ENCODE results near the gene PRKAG2.

PRKAG2 gene

DNA sequence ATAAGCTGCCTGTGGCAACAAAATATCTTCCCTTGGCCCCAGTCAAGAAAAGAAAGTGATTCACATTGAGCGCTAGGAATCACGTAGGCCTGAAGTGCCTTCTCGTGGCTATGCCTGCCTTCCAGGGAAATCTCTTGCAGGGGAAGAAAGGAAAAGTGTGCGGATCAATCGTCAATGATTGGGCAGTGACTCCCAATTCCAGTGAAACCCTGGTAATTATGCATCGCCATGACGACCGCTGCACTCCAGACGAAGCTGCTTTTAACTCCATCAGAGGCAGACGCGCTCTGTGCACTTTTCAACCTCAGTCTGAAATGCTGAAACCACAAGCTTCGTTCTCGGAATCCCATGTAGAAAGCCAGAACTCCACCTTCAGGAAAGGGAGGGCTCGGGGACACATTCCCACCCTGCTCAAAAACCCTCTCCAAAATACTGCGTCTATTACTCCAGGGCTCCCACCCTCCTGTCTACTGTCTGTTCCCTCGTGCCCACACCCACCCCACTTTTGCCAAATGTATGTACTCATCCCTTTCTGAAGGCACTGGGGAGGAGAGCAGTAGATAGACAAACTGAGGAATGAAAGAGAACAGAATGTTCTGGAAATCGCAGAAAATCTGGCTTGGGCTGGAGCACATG lies 24.2 kb upstream of the PRKAG2 start:
- no peak for FAIRE-seq
- no peak for DNase-seq (ENCODE audit: low spot score)

DNA sequence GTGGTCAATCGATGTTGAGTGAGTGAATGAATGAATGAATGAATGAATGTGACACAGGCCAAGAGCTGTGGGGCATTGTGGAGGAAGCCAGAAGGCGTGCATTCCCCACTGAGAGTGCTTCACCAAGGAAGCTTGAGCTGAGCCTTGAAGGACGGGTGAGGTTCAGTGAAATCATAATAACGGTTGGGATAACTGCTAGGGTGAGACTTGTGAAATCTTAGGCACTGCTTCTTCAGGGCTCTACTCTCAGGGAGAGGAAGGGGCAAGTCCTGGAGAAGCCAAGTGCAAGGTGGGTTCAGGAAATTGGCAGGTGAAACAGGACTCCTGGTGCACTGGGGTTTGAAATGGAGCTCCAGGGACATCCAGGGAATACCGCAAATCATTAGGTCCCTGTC lies 23.7 kb upstream of the PRKAG2 start:
- FAIRE-seq: no peak

DNA sequence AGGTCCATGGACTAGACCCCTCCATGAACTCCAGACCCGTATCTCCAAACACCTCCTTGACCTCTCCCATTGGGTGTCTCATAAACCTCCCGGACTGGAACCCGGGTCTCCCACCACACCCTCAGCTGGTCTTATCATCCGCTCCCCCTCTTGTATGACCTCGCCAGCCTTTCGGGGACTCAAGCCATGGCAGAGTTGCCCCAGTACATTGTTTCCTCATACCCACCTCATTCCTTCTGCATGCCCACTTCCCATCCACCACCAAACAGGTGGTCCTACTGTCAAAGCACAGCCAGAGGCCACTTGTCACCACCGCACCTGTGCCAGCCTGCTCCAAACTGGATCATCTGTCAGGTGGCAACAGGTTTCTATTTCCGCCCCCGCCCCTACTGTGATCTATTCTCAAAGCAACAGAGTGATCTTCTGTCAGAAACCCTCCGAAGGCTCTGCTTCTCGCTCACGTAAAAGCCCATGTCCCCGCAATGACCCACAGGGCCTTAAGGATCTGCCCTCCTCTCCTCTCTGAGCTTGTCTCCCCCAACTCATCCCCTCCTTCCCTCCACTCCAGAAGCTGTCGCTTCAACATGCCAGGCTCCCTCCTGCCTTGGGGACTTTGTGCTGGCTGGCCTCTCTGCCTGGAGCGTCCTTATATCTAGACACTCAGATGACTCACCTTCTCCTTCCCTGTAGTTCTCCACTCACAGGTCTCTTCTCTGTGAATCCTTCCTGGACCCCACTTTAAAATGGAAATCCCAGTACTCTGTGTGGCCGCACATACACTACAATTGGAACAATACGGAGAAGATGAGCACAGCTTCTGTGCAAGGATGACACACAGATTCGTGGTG lies 22.8 kb upstream of the PRKAG2 start:
- DNase-seq (ENCODE audit: low spot score) (no peak), FAIRE-seq (no peak)

More for the DNA sequence above, 23.7 kb upstream of the PRKAG2 start:
- DNase-seq (ENCODE audit: low spot score): no peak

DNA sequence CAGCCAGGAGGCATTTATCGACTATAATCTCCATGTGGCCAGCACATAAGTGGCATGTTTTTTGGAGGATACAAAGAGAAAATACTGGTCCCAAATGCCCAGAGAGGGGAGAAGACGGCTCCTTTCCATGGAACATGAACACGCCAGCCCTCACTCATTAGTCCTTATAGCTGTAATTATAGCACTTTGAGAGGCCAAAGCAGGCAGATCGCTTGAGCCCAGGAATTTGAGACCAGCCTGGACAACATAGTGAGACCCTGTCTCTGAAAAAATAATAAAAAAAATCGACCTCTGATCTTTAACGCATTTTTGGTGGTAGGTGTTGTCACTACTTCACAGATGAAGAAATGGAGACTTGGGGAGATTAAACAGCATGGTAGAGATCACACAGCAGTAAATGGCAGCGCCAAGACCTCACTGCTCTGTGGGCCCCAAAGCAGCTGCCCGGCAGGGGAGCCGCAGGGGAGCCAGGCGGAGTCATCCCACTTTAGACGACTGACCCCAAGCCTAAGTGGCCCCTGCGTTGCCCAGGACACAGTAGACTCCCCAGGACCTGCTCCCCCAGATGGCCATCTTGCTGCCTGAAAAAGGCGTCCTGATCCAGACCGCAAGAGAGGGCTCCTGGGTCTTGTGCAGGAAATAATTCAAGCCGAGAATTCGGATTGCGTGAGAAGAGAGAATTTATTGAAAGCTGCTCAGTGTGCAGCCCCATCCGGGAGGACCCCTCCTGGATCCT lies 21.2 kb upstream of the PRKAG2 start:
- no peak for FAIRE-seq
- no peak for DNase-seq (ENCODE audit: low spot score)

DNA sequence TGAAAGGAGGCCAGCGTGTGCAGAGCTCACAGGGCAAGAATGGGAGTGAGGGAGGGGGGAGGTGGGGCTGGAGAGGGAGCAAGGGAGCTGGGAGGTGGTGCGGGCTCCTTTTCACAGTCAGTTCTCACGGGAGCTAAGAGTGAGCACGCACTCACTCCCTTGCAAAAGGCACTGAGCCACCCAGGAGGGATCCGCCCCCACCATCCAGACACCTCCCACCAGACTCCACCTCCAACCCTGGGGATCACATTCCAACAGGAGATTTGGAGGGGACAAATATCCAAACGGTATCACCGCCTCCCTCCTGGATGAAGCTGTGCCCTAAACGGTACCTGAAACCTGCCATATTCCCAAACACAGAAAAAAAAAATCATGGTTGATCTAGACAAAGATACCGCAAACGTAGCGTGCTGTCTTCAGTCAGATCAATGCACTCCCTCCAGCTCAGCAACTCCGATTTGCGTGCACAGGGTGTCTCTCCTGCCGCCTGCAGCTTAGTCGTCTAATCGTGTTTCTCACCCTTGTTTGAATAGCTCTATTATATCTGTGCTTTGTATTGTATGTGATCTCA lies 20.3 kb upstream of the PRKAG2 start:
- FAIRE-seq (no peak), DNase-seq (ENCODE audit: low spot score) (no peak)

DNA sequence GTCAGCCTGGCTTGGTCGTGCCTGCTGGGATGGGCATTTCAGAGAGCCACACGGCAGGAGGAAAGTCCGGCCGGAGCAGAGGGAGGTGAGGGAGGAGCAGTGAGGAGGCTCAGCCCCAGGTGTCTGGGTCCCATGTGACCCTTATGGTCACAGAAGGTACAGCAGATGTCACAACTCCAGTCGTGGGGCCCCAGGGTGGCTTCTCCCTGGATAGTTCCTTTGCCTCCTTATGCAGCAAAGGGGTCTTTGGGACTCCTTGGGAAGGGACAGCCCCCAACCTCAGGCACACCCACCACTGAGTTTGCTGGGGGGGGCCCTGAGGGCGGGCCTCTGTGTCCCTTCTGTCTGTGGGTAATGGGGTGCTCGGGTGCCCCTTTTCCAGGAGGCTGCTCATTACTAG lies 19.6 kb upstream of the PRKAG2 start:
- FAIRE-seq: no peak
- DNase-seq (ENCODE audit: low spot score): no peak

DNA sequence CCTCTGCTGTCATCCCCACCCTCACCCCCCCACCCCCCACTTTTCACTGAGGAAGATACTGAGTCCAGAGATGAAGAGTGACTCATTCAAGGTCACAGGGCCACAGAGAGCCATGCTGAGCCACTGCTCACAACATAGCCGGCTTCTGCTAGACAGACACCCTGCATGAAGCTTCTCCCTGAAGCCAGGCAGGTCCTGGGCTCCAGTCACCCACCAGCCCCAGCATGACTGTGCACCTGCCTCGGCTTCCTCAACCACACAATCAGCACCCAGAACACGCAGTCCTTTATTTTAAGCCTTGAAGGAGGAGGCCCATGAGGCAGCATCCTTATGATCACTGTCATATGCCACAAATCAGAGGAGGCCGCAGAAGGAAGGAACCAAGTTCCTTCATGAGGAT lies 19.2 kb upstream of the PRKAG2 start:
- DNase-seq (ENCODE audit: low spot score) (no peak), FAIRE-seq (no peak)

DNA sequence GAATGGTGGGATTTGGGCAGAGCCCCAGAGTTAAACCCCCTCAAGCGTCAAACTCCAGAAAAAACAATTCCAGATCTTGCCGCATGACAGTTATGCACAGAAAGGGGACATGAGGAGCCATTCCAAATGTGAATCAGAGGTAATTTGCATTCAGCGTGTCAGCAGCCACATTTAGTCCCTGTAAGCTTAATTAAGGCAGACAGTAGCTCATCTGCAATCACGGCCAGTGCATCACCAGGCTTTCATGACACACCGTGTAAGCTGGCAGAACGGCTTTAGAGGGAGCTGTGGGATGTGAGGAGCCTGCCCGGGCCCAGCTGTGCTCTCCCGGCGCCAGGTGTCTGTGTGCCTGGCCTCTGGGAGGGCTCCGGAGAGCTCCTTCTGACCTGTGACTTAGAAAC lies 18.7 kb upstream of the PRKAG2 start:
- FAIRE-seq: no peak
- no peak for DNase-seq (ENCODE audit: low spot score)

DNA sequence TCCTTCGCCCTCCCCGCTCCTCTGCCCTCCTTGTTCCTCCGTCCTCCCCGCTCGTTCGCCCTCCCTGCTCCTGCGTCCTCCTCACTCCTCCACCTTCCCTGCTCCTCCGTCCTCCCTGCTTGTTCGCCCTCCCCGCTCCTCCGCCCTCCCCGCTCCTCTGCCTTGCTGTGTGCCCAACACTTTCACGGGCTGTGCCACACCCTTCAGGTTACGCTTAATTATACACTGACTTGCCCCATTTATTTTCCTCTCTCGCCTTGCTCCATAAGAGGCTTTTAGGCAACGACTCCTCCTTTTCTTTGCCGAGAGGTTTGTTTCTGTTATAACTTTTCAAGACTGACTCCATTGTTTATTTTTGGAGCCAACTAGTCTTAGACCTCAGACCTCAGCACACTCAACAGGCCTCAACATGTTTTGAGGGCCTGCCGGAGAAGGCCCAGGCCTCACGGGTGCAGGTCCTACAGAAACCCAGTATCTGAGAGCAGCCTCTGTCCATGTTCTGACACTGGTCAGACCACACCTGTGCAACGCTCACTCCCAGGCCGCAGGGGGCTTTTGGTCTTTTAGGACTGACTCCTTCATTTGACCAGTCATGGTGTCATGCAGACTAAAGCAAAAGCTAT lies 18.2 kb upstream of the PRKAG2 start:
- no peak for FAIRE-seq
- DNase-seq (ENCODE audit: low spot score): no peak

DNA sequence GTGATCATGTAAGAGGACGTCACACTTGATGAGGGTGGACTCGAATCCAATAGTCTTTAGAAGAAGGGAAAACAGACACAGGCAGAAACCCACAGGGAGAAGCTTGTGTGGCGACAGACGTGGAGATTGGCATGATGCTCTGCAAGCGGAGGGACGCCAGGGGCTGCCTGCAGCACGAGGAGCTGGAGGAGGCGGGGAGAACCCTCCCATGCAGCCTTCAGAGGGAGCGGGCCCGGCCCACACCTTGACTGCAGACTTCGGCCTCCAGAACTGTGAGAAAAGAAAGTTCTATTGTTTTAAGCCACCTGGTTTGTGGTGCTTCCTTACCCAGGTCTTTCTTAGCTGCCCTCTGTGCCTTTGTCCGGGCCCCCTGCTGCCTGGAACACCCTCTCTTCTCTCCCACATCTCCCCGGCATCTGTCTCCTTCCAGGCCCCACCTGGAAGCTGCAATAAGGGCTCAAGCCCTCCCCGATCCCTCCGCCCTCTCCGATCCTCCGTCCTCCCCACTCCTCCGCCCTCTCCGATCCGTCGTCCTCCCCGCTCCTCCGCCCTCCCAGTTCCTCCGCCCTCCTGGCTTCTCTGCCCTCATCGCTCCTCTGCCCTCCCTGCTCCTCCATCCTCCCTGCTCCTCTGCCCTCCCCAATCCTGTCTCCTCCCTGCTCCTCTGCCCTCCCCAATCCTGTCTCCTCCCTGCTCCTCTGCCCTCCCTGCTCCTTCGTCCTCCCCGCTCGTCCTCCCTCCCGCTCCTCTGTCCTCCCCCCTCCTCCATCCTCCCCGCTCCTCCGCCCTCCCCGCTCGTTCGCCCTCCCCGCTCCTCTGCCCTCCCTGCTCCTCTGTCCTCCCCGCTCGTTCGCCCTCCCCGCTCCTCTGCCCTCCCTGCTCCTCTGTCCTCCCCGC lies 17.4 kb upstream of the PRKAG2 start:
- FAIRE-seq: no peak
- DNase-seq (ENCODE audit: low spot score): no peak

DNA sequence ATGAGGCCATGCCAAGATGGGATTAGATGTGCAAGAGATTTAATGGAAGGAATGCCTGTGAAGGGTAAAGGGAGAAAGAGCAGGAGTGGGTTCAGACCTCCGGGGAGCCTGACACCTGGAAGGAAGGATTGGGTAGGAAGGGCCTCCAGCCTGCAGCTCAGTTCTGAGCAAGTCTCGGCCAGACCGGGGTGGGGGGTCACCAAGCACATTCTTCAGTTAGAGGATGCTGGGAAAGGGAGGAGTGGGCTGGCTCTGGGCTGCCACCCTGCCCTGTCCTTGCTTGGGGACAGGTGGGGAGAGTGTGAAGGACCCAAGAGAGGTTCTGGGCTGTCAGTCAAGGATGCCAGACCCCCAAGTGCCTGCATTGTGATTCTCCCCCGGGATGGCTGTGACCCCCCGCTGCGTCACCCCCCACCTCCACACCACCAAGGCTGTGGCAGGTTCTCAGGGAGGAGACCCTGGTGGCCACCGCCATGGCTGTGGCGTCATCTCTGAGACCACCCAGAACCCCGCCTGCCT lies 16.5 kb upstream of the PRKAG2 start:
- no peak for FAIRE-seq
- DNase-seq (ENCODE audit: low spot score): no peak

DNA sequence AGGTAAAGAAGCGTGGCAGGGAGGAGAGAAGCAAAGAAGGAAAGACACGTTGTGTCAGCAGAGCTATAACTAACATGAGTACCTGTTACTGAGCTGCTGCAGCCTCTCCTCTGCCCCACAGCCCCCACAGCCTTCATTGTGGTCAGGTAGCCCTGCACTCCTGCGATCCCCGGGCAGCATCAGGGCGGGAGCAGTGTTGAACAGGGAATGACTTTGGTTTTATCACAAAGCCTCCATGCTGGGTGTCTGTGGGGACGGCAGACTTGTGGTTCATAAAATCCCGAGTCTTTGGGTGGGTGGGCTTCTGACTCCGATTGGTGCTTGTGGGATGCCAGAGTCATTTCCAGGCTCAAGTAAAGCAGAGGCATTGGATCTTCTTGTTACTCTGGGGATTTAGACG lies 14.8 kb upstream of the PRKAG2 start:
- FAIRE-seq: no peak
- no peak for DNase-seq (ENCODE audit: low spot score)

DNA sequence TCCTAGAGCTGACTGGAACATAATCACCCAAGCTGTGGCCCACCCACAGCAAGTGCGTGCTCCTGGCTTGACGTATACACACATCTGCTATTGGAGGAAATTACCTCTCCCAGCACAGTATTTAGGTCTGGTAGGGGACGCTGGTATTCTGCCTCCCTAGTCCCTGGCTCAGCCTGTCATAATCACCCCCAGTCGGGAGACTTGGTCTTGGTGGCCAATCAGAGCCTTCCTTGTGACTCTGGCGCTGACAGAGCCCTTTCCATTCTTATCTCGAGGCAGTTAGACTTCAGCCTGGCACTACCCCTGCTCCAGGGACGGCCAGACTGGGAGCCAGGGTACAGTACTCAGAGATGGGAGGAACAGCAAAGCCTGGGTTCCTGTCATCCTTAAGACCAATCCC lies 14.3 kb upstream of the PRKAG2 start:
- DNase-seq (ENCODE audit: low spot score): no peak
- no peak for FAIRE-seq

DNA sequence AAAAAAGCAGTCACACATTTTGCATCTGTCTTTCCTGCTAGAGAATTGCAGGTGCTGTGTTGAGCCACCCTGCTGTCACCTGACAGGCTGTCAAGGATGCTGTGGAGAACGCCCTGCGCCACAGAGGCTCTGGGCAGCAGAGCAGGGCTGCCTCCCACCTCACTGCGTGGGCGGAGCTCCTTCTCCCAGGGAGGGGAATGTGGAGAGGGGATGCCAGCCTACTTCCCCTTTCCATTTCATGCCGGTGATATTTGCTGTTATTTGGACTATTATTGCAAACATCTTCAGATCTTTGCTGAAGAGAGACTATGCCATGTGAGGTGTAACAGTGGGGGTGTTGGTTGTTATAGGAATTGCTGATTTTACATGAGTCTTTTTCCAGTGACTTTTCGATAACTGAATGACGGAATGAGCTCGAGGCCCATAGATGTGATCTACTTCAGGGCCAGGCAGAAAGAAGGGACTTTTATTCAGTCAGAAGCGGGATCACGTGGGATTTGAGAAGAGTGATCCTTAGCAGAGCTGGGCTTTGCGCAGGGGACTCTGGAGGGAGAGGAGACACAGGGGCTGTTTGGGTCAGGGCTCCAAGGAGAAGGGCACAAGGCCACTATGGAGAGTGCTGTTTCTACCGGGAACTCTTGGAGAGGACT lies 13.6 kb upstream of the PRKAG2 start:
- no peak for FAIRE-seq
- DNase-seq (ENCODE audit: low spot score): no peak

DNA sequence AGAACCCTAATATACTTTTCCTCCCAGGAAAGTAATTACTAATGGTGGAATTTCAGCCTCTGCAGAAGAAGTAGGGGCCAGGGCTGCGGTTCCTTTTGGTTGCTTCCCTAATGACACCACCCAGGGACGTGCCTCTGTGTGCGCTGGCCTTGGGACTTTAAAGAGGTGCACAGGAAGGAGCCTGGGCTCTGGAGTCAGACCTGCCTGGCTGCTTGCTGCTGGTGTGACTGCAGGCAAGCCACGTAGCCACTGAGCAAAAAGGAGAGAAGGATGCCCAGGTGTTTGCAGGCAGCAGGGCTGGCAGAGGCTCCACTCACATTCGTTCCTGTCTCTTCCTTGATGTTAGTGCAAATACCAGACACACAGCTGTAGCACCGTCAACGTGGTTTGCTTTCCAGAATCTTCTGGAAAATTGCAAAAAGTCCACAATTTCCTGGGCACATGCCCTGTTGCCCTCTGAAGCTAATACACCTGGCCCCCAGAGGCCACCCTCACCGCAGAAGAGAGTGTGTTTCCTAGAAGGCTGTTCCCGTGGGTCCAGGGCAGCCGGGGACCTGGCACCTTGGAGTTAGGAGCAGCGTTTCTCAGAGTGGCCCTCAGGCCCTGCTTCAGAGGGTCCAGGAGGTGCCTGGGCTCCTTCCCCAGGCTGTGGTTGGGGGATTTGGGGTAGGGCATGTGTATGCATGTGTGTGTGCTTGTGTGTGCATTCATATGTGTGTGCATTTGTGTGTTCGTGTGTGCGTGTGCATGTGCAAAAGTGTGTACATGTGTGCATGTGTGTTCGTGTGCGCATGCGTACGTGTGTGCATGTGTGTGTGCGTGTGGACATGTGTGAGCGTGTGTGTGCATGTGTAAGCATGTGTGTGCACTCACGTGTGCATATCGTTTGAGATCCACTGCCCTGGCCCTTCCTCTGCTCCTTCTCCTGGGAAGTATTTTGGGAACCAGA lies 12.8 kb upstream of the PRKAG2 start:
- FAIRE-seq (no peak), DNase-seq (ENCODE audit: low spot score) (no peak)

DNA sequence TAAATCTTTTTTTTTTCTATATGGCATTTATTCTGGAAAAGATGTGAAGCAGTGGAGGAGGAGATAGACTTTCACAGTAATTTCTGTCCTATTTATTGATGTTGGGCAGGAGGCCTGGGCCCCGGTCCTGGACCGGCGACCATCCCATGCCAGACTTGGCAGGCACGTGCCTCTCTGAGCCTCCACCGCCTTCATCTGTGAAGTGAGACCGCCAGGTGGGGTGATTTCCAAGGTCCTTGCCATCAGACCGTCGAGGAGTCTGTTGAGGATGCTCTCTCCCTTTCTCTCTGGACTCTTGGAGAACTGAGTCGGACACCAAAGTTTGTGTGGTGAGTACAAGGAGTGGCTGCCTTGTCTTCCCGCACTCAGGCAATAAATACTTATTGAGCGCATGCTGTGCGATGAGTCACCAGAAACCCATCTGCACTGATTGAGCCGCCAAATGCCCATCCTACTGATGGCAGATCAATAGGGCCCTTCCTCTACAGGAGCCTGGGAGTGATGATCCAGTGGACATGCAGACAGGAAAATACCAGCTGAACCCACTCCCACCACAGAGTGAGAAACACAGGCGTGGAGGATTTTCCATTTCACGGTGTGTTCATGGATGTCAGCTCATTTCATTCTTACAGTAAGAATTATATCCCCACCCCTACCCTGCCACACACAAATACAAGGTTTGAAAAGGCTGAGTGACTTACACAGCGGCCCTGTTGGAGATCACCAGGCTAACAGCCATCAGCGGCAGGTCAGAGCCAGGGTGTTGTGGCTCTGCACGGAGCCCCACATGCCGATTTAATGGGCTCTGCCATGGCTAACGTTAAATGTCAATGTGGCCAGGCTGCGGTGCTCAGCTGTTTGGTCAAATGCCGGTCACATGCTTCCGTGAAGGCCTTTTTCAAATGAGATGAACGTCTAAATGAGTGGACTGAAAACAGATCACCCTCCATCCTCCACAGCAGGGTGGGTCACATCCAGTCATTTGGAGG lies 11.5 kb upstream of the PRKAG2 start:
- DNase-seq (ENCODE audit: low spot score): no peak
- no peak for FAIRE-seq

DNA sequence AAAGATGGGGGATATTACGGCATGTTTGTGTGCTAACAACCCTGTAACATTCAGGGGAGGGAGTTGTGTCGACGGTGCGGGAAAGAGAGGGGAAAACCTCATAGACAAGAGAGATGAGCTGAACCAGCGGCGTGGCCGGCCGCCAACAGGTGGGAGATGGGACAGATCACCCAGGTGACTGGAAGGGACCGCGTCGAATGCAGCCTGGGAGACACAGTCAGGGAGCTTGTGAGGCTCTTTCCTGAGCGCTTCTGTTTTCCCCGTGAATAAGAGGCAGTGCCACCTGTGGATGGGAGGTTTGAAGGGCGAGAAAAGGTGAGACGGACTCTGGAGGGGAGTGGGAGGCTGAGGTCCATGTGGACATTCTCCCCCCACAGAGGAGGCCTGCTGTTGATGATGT lies 9.9 kb upstream of the PRKAG2 start:
- FAIRE-seq: no peak

DNA sequence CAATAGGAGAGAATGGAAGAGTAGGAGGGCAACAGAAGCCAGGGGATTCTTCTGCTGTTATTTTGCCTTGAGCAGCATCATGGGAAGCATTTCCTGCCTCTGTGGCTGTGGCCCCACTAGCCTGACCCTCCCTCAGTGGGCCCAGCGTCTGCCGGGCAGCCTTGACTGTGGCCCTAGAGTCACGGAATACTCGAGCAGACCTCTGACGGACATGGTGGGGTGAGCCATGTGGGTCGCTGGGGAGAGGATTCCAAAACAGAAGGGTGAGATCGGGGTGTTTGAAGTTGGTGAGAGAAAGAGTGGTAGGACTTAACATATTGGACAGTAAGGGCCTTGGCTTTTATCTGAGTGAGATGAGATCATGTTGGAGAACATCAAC lies 8.3 kb upstream of the PRKAG2 start:
- DNase-seq (ENCODE audit: low spot score) (no peak), FAIRE-seq (no peak)

More for the DNA sequence above, 9.9 kb upstream of the PRKAG2 start:
- no peak for DNase-seq (ENCODE audit: low spot score)

Data from RCC 7860 (cell line).